ENCODE data around the gene PARP3.

DNA sequence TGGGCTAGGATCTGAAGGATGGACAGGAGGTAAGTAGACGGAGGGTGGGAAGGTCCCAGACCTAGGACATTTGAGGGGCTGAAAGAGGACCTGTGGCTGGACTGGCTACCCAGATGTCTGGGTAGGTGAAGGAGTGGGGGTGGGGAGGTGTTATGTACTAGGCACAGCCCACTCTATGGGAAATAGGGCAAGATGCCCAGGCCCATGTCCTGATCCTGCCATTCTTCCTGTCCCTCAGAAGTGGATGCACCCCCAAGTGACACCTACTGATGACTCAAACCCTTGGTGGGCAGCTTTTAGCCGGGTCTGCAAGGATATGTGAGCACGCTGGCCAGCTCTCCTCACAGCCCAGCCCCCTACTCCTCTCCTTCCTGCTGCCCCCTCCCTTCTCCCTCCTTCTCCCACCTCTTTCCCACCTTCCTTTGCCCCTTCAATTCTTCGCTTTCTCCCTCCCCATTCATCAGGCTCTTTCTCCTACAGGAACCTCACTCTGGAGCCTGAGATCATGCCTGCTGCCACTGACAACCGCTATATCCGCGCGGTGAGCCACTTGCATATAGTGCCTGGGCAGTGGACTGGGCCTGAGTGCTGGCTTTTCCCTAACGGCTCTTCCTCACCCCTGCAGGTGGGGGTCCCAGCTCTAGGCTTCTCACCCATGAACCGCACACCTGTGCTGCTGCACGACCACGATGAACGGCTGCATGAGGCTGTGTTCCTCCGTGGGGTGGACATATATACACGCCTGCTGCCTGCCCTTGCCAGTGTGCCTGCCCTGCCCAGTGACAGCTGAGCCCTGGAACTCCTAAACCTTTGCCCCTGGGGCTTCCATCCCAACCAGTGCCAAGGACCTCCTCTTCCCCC lies 46.4 kb downstream of the PARP3 start:
- TF ChIP-seq, protein P1, sequence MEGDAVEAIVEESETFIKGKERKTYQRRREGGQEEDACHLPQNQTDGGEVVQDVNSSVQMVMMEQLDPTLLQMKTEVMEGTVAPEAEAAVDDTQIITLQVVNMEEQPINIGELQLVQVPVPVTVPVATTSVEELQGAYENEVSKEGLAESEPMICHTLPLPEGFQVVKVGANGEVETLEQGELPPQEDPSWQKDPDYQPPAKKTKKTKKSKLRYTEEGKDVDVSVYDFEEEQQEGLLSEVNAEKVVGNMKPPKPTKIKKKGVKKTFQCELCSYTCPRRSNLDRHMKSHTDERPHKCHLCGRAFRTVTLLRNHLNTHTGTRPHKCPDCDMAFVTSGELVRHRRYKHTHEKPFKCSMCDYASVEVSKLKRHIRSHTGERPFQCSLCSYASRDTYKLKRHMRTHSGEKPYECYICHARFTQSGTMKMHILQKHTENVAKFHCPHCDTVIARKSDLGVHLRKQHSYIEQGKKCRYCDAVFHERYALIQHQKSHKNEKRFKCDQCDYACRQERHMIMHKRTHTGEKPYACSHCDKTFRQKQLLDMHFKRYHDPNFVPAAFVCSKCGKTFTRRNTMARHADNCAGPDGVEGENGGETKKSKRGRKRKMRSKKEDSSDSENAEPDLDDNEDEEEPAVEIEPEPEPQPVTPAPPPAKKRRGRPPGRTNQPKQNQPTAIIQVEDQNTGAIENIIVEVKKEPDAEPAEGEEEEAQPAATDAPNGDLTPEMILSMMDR (IDR thresholded peaks at IDR 0.05), result no peak
- TF ChIP-seq POLR2A (IDR thresholded peaks at IDR 0.05), result no peak

All from uterus (tissue), 2 donors.